Kidney (tissue), 14 donors: ENCODE results near the gene YIF1A. TPM values are rescaled to one million over a fixed set of nuclear protein-coding genes. Genes with fewer than 3 reads are reported as not detected.

Experiments
- DNase-seq, 5 donors: peaks; one replicate each; pipeline ENCODE4 v3.0.0-alpha.2; 2013 to 2020
- FAIRE-seq: peaks from 2 replicates; lab custom pipeline; 2012; peaks lifted over from hg19 to GRCh38; lab: Jason Lieb, UNC
- H3K27ac ChIP-seq, 2 donors: one replicate each; pipeline ENCODE4 v1.7.0; 2013; ENCODE audit warnings: low read depth in 2 of 2, low read length in 2 of 2, inconsistent platforms in 1 of 2
- H3K27me3 ChIP-seq: one replicate; pipeline ENCODE4 v1.7.1; 2013; ENCODE audit warnings: low read length, inconsistent platforms; ENCODE audit not compliant: control insufficient read depth, insufficient read depth
- H3K36me3 ChIP-seq, 3 donors: one replicate each; pipeline versions ENCODE4 v1.7.0 to v1.7.1; 2013; ENCODE audit warnings: low read length in 3 of 3, control low read depth in 1 of 3, inconsistent platforms in 1 of 3; ENCODE audit not compliant: insufficient read depth in 3 of 3, control insufficient read depth in 2 of 3
- H3K4me1 ChIP-seq, 3 donors: one replicate each; pipeline versions ENCODE4 v1.7.0 to v1.7.1; 2013; ENCODE audit warnings: low read length in 3 of 3, inconsistent platforms in 1 of 3, low read depth in 1 of 3; ENCODE audit not compliant: control insufficient read depth in 2 of 3, insufficient read depth in 2 of 3
- H3K4me3 ChIP-seq, 3 donors: one replicate each; pipeline versions ENCODE4 v1.7.0 to v1.8.1; 2013; ENCODE audit warnings: low read length in 3 of 3, control low read depth in 1 of 3, inconsistent platforms in 1 of 3
- H3K9ac ChIP-seq, 3 donors: one replicate each; pipeline versions ENCODE4 v1.7.0 to v1.7.1; 2013; ENCODE audit warnings: low read length in 3 of 3, control low read depth in 1 of 3, inconsistent platforms in 1 of 3
- H3K9me3 ChIP-seq, 3 donors: one replicate each; pipeline versions ENCODE4 v1.7.0 to v1.7.1; 2013; ENCODE audit warnings: low read length in 3 of 3, control low read depth in 1 of 3, inconsistent platforms in 1 of 3; ENCODE audit not compliant: control insufficient read depth in 2 of 3, insufficient read depth in 1 of 3
- CTCF ChIP-seq: IDR thresholded peaks from 3 replicates; pipeline ENCODE4 v1.5.1; 2012; ENCODE audit warnings: mild to moderate bottlenecking, moderate library complexity, borderline replicate concordance; ENCODE audit not compliant: insufficient read depth; ENCODE audit errors: extremely low read depth
- intact Hi-C: fragments of 100-400 bp; cut with DNase I; formaldehyde crosslinking; loops from one replicate; pipeline ENCODE4 v1.11.1; 2022
- polyA plus RNA-seq: library from polyadenylated mRNA; stranded (reverse); fragments of 350-450 nt; fragmentation: Illumina TruSeq; extraction: RNeasy Lipid Tissue Mini Kit (QIAGEN cat#74804); gene quantifications from one replicate; pipeline ENCODE4 v1.2.3, GENCODE V29; 2014; ENCODE audit warnings: low read depth, low replicate concordance; ENCODE audit not compliant: insufficient read depth
- total RNA-seq: library from RNA; stranded (reverse); fragmentation: NEBNext Ultra II Directional; extraction: Animal tissue kit (Norgen Biotek cat#: 25700); gene quantifications from one replicate; pipeline ENCODE4 v1.2.1, GENCODE V29; 2021
- donor health status: control.
- donor health status: control.
- donor health status: control.
- donor health status: control.
- donor health status: control.
- donor health status: DM: yes; HTN: yes; CAD: no.
- donor health status: Normal renal cell carcinoma (clear cell type).

YIF1A gene
- total and polyA plus RNA-seq, 2 donors from 2014 or later = 92.1 to 115 TPM

- Histone ChIP-seq H3K4me1 (peaks cover 0 to 8% (median 2%) of the 10 kb centered on the region in 3 donors), H3K27me3 (no peaks in the 10 kb centered on the region), H3K9me3 (no peaks in the 10 kb centered on the region), H3K4me3 (peak within 1 kb of the TSS; percentile 30 to 61 (median 48)), H3K9ac (peak within 1 kb of the TSS in 2 of 3 donors; percentile 39 to 58), H3K36me3 (peaks cover 0 to 16% (median 15%) of the 10 kb centered on the region in 3 donors), H3K27ac (peak within 1 kb of the TSS in 1 of 2 donors; percentile 80)
- no peak for FAIRE-seq
- intact Hi-C loops = no loop called here
- peak; percentile 4 for TF ChIP-seq CTCF
- peak; percentile 45 to 91 (median 69) for DNase-seq
Measured at GRCh38 chr11:66336234-66337102, 47.5 kb upstream of the YIF1A start, which contains the start of gene RIN1. TSS of gene RIN1 (minus strand) at chr11:66336434. CDS start at chr11:66336402, 32 bp downstream.

GRCh38 chr11:66335531-66336233, 46.7 kb upstream of the YIF1A start:
- H3K4me1 ChIP-seq = peaks cover 0 to 8% (median 2%) of the 10 kb centered on the region in 3 donors
- no peak for TF ChIP-seq CTCF
- no peaks in the 10 kb centered on the region for H3K9me3 ChIP-seq
- H3K27me3 ChIP-seq = no peaks in the 10 kb centered on the region
- H3K4me3 ChIP-seq = peak overlapping the region; percentile 30 to 61 (median 48)
- peak overlapping the region in 1 of 2 donors; percentile 80 for H3K27ac ChIP-seq
- peak overlapping the region in 2 of 3 donors; percentile 39 to 58 for H3K9ac ChIP-seq
- intact Hi-C loops = no loop called here
- FAIRE-seq (no peak), DNase-seq (peak in 3 of 5 donors; percentile 40 to 82 (median 66))
- H3K36me3 ChIP-seq = peaks cover 0 to 9% (median 8%) of the 10 kb centered on the region in 3 donors

- intact Hi-C loops = no loop called here
- Histone ChIP-seq H3K27me3 (no peaks in the 10 kb centered on the region), H3K9ac (no peak overlapping the region), H3K36me3 (peaks cover 0 to 5% (median 1%) of the 10 kb centered on the region in 3 donors), H3K9me3 (no peaks in the 10 kb centered on the region), H3K4me3 (peak overlapping the region in 1 of 3 donors; percentile 42), H3K27ac (no peak overlapping the region), H3K4me1 (peaks cover 0 to 8% (median 2%) of the 10 kb centered on the region in 3 donors)
- FAIRE-seq (no peak), DNase-seq (peak in 2 of 5 donors; percentile 51 to 79)
- no peak for TF ChIP-seq CTCF
Measured at GRCh38 chr11:66334605-66335442, 45.9 kb upstream of the YIF1A start.
